D721Med (cell line): ENCODE results near the gene ACAD9.

Source experiments
- DNase-seq: peaks from one replicate; pipeline ENCODE4 v3.0.0; 2011; ENCODE audit warnings: low spot score; ENCODE audit not compliant: insufficient read length
- FAIRE-seq: peaks from 2 replicates; lab custom pipeline; 2011; peaks lifted over from hg19 to GRCh38; lab: Jason Lieb, UNC
- TF ChIP-seq, protein P1 (sequence below): IDR thresholded peaks from 2 replicates; pipeline ENCODE4 v1.5.1; 2012; ENCODE audit warnings: mild to moderate bottlenecking, control low read depth; ENCODE audit not compliant: insufficient read depth; ENCODE audit errors: missing control alignments

Gene ACAD9

GRCh38 chr3:128931046-128931445 lies 51.6 kb downstream of the ACAD9 start:
- TF ChIP-seq, protein P1, sequence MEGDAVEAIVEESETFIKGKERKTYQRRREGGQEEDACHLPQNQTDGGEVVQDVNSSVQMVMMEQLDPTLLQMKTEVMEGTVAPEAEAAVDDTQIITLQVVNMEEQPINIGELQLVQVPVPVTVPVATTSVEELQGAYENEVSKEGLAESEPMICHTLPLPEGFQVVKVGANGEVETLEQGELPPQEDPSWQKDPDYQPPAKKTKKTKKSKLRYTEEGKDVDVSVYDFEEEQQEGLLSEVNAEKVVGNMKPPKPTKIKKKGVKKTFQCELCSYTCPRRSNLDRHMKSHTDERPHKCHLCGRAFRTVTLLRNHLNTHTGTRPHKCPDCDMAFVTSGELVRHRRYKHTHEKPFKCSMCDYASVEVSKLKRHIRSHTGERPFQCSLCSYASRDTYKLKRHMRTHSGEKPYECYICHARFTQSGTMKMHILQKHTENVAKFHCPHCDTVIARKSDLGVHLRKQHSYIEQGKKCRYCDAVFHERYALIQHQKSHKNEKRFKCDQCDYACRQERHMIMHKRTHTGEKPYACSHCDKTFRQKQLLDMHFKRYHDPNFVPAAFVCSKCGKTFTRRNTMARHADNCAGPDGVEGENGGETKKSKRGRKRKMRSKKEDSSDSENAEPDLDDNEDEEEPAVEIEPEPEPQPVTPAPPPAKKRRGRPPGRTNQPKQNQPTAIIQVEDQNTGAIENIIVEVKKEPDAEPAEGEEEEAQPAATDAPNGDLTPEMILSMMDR, result no peak
- DNase-seq, result no peak
- no peak for FAIRE-seq

- FAIRE-seq (no peak), DNase-seq (no peak)
- TF ChIP-seq, protein P1, result no peak
Observed at GRCh38 chr3:128932516-128933212, 53.2 kb downstream of the ACAD9 start.

- TF ChIP-seq, protein P1, result no peak
- no peak for DNase-seq
- no peak for FAIRE-seq
Observed at GRCh38 chr3:128933213-128933921, 53.9 kb downstream of the ACAD9 start.

DNA sequence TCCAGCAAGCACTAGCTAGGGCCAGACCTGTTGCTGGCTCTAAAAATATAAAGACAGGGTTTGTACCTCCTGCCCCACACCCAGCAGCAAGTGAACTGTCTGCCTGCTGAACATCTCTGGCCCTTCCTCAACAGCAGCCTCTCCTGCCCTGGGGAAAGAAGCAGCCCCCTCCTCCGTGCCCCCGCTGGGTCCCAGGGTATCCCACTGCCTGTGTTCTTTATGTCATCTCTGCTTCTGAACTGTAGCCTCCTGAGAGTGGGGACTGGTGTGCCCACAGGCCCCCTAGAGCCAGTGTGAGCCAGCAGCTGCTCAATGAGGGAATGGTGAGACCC lies 54.5 kb downstream of the ACAD9 start:
- TF ChIP-seq, protein P1, result no peak
- DNase-seq (no peak), FAIRE-seq (no peak)

GRCh38 chr3:128935922-128936321 lies 56.5 kb downstream of the ACAD9 start:
- FAIRE-seq (no peak), DNase-seq (no peak)
- TF ChIP-seq, protein P1, result no peak

- TF ChIP-seq, protein P1, result no peak
- DNase-seq (no peak), FAIRE-seq (no peak)
Observed at GRCh38 chr3:128936341-128936740, 56.9 kb downstream of the ACAD9 start.

DNA sequence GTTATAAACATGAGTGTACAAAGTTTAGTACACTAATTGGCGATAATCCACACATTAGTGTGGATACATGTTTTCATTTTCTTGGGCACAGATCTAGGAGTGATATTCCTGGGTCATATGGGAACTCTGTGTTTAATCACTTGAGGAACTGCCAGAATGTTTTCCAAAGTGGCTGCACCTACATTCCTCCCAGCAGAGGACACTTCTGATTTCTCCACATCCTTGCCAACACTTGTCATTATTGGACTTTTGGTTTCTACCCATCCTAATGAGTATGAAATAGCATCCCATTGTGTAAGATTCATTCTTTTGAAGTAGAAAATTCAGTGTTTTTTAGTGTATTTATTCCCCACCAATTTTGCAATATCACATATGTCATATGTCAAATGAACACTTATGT lies 60.8 kb downstream of the ACAD9 start:
- TF ChIP-seq, protein P1, result no peak
- DNase-seq (no peak), FAIRE-seq (no peak)
